SH-SY5Y (cell line): ENCODE measurements around the gene HOXB3.

ENCODE experiments used
- GATA2 ChIP-seq: IDR thresholded peaks from 2 replicates; pipeline ENCODE4 v1.6.1; 2011; ENCODE audit warnings: mild to moderate bottlenecking, low read depth, low read length
- GATA3 ChIP-seq: IDR thresholded peaks from 2 replicates; pipeline ENCODE4 v1.6.1; 2011; ENCODE audit warnings: low read depth, mild to moderate bottlenecking, low read length, moderate library complexity

DNA sequence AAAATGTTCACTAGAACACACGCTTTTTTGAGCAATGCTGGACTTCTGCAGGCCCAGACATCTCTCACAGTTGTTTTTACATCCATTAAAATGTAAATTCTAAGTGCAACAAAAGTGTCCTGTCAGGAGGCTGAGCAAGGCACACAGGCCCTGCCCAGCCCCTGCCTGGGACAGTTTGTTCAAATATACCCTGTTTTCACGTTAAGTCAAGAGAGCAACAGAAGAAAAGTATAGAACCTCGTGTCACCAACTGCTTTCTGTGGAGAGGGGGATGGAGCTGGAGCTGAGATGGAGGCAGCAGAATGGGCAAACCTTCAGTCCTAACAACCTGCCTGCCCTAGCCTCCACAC, 40.8 kb downstream of the HOXB3 start:
- TF ChIP-seq GATA2 (no peak), GATA3 (no peak)
